Measurements from ENCODE around the gene RPS14.

- TF ChIP-seq MXI1 (IDR thresholded peaks at IDR 0.05; ENCODE audit: low read depth, low read length), result no peak
- no peak for TF ChIP-seq EP300 (IDR thresholded peaks at IDR 0.05; ENCODE audit: borderline replicate concordance in 1 of 2, low read depth in 1 of 2, low read length in 1 of 2)
- no peak for TF ChIP-seq RCOR1 (IDR thresholded peaks at IDR 0.05; ENCODE audit: low read length)
- TF ChIP-seq EZH2phosphoT487 (IDR thresholded peaks at IDR 0.05; ENCODE audit: borderline replicate concordance, low read depth), result no peak
- no peak for TF ChIP-seq TEAD4 (IDR thresholded peaks at IDR 0.05; ENCODE audit: borderline replicate concordance, insufficient read depth)
- TF ChIP-seq TAF1 (IDR thresholded peaks at IDR 0.05; ENCODE audit: borderline replicate concordance, low read depth, low read length), result no peak
- TF ChIP-seq CTCF (IDR thresholded peaks at IDR 0.05), result no peak
- no peak for TF ChIP-seq CHD2 (IDR thresholded peaks at IDR 0.05; ENCODE audit: low read length, partially characterized antibody)
- no peak for TF ChIP-seq RFX5 (IDR thresholded peaks at IDR 0.05; ENCODE audit: low read length)
- TF ChIP-seq SMC3 (IDR thresholded peaks at IDR 0.05; ENCODE audit: low read depth, low read length), result no peak
- TF ChIP-seq USF2 (IDR thresholded peaks at IDR 0.05; ENCODE audit: borderline replicate concordance, low read depth, low read length), result no peak
Observed at GRCh38 chr5:150428106-150428876, 21.2 kb downstream of the RPS14 start.

Data from SK-N-SH (cell line).